ENCODE data around the gene MRTFB.

DNA sequence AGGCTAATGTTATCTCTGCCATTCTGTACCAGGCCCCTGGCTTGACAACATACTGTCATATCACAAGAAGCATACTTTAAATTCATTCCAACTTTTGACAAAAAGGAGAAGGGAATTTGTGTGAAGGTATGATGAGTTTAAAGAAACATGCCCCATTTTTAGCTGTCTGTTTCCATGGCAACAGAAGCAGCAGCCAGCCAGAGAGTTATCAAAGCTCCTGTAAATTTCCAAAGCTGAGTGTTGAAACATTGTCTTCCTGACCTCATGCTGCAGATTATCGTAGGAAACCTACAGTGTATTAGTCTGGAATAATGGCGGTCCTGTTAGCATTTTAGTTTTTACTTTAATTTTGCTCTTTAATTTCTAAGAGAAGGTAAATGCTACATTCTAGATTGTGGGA is 124.9 kb downstream of the MRTFB start:
- TF ChIP-seq, protein P1, sequence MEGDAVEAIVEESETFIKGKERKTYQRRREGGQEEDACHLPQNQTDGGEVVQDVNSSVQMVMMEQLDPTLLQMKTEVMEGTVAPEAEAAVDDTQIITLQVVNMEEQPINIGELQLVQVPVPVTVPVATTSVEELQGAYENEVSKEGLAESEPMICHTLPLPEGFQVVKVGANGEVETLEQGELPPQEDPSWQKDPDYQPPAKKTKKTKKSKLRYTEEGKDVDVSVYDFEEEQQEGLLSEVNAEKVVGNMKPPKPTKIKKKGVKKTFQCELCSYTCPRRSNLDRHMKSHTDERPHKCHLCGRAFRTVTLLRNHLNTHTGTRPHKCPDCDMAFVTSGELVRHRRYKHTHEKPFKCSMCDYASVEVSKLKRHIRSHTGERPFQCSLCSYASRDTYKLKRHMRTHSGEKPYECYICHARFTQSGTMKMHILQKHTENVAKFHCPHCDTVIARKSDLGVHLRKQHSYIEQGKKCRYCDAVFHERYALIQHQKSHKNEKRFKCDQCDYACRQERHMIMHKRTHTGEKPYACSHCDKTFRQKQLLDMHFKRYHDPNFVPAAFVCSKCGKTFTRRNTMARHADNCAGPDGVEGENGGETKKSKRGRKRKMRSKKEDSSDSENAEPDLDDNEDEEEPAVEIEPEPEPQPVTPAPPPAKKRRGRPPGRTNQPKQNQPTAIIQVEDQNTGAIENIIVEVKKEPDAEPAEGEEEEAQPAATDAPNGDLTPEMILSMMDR (conservative IDR thresholded peaks at IDR 0.05) = no peak
- TF ChIP-seq EZH2 (IDR thresholded peaks at IDR 0.05; ENCODE audit: low read depth) = no peak

Data from PC-9 (cell line).